ENCODE results near the gene CEACAM3. TPM values are rescaled to one million over a fixed set of nuclear protein-coding genes. Genes with fewer than 3 reads are reported as not detected.

Gene CEACAM3
- total RNA-seq, 4 donors from 2014 or later = 0.42 to 1.3 (median 0.99) TPM

DNA sequence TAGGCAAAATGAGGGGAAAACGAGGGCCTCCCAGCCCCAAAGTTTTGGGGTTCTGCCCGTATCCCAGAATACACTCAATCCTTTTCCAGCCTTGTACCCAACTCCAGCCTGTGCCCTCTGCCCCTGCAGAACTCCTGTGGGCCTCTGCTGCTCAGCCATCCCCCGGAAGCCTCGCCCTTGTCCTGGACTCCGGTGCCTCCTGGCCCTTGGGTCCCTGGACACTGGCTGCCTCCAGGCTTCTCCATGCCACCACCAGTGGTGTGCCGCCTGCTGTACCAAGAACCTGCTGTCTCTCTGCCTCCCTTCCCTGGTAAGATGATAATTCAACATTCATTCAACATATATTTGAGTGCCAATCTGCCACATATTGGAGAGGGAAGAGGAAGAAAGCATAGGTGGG lies 52.3 kb downstream of the CEACAM3 start:
- no peak for DNase-seq
- Histone ChIP-seq H3K27me3 (peaks cover 0 to 53% (median 0%) of the 10 kb centered on the region in 4 donors), H3K4me3 (no peak overlapping the region), H3K9me3 (no peaks in the 10 kb centered on the region), H3K36me3 (no peaks in the 10 kb centered on the region), H3K4me1 (no peaks in the 10 kb centered on the region), H3K27ac (no peak overlapping the region)
- TF ChIP-seq, protein P1, sequence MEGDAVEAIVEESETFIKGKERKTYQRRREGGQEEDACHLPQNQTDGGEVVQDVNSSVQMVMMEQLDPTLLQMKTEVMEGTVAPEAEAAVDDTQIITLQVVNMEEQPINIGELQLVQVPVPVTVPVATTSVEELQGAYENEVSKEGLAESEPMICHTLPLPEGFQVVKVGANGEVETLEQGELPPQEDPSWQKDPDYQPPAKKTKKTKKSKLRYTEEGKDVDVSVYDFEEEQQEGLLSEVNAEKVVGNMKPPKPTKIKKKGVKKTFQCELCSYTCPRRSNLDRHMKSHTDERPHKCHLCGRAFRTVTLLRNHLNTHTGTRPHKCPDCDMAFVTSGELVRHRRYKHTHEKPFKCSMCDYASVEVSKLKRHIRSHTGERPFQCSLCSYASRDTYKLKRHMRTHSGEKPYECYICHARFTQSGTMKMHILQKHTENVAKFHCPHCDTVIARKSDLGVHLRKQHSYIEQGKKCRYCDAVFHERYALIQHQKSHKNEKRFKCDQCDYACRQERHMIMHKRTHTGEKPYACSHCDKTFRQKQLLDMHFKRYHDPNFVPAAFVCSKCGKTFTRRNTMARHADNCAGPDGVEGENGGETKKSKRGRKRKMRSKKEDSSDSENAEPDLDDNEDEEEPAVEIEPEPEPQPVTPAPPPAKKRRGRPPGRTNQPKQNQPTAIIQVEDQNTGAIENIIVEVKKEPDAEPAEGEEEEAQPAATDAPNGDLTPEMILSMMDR (IDR thresholded peaks at IDR 0.05) = no peak
- TF ChIP-seq POLR2A (IDR thresholded peaks at IDR 0.05) = no peak
- intact Hi-C loops (cut with DNase I) = no loop called here
- 90 to 91% methylated on average over 5 to 6 of the region's 6 CpGs for WGBS, 2 donors

DNA sequence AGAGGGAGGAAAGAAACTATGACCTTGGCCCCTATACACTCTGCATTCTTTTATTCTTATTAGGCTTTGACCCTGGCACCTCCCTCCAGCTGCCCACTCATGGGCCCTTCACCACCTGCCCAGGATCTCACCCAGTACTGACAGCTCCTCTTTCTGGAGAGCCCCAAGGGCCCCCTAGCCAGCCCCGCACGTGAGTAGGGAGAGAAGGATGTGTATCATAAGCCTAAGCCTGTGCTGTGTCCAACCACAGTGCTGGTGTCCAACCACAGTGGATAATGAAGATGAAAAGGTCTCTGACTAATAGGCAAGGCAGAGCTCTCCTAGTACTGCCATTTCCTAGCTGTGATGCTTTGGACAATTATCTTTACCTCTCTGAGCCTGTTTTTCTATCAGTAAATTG lies 52.7 kb downstream of the CEACAM3 start:
- no peaks in the 10 kb centered on the region for H3K4me1 ChIP-seq
- intact Hi-C loops (cut with DNase I) = no loop called here
- no peaks in the 10 kb centered on the region for H3K36me3 ChIP-seq
- TF ChIP-seq, protein P1 (IDR thresholded peaks at IDR 0.05) = no peak
- TF ChIP-seq POLR2A (IDR thresholded peaks at IDR 0.05) = no peak
- H3K27ac ChIP-seq = no peak overlapping the region
- DNase-seq = no peak
- 33% methylated on average over 1 of the region's 2 CpGs; no CpG with 5 or more reads in 1 of the 2 donors for WGBS, 2 donors
- no peaks in the 10 kb centered on the region for H3K9me3 ChIP-seq
- H3K27me3 ChIP-seq = peaks cover 0 to 57% (median 0%) of the 10 kb centered on the region in 4 donors
- no peak overlapping the region for H3K4me3 ChIP-seq

DNA sequence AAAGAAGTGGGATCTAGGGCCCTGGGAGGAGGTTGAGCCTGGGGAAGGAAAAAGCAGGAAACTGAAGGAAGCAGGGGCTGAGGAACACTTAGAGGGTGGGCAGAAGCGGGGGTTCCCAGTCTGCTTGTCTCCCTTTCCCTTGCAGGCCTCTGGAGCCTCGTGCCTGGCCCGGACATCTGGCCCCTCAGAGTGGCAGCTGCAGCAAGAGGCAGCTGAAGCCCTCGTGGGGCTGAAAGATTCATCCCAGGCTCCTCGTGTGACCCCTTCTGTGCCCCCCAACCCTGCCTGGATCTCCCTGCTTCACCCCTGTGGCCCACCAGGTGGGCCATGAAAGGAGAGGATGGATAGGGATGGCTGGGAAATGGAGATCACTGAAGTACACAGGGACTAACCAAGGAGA lies 54.0 kb downstream of the CEACAM3 start:
- H3K4me1 ChIP-seq = no peaks in the 10 kb centered on the region
- intact Hi-C loops (cut with DNase I) = no loop called here
- H3K27ac ChIP-seq = no peak overlapping the region
- H3K4me3 ChIP-seq = no peak overlapping the region
- DNase-seq = no peak
- H3K9me3 ChIP-seq = no peaks in the 10 kb centered on the region
- TF ChIP-seq, protein P1 (IDR thresholded peaks at IDR 0.05) = no peak
- no peak for TF ChIP-seq POLR2A (IDR thresholded peaks at IDR 0.05)
- peaks cover 0 to 54% (median 0%) of the 10 kb centered on the region in 4 donors for H3K27me3 ChIP-seq
- H3K36me3 ChIP-seq = no peaks in the 10 kb centered on the region
- 42 to 53% methylated on average over 2 to 5 of the region's 5 CpGs for WGBS, 2 donors

DNA sequence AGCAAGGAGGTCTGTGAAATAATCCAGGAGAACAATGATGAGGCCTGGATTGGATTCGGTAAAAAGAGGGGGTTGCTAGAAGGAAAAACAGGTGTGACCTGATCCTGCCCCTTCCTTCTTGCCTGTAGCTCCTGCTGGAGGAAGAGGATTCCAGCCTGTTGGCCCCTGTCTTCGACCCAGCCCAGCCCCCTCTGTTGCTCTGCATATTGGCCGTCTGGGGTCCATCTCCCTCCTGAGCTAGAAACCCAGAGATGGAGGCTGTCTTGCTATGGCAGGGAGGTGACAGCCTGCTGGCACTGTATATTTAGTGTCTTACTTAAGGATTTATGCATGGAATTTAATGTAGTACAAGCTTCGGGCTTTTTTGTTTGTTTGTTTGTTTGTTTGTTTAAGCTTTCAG lies 55.1 kb downstream of the CEACAM3 start:
- WGBS, 2 donors = 26 to 35% methylated on average over 4 of the region's 4 CpGs
- no peak for DNase-seq
- H3K36me3 ChIP-seq = no peaks in the 10 kb centered on the region
- H3K4me1 ChIP-seq = no peaks in the 10 kb centered on the region
- intact Hi-C loops (cut with DNase I) = no loop called here
- peaks cover 0 to 56% (median 0%) of the 10 kb centered on the region in 4 donors for H3K27me3 ChIP-seq
- H3K4me3 ChIP-seq = no peak overlapping the region
- no peak overlapping the region for H3K27ac ChIP-seq
- H3K9me3 ChIP-seq = no peaks in the 10 kb centered on the region
- TF ChIP-seq POLR2A (IDR thresholded peaks at IDR 0.05) = no peak
- TF ChIP-seq, protein P1 (IDR thresholded peaks at IDR 0.05) = no peak

- 55 to 85% methylated on average over 2 of the region's 2 CpGs for WGBS, 2 donors
Measured at GRCh38 chr19:41853344-41853743, 57.0 kb downstream of the CEACAM3 start.

More at GRCh38 chr19:41853344-41853743, 57.0 kb downstream of the CEACAM3 start:
- Histone ChIP-seq H3K27me3 (peaks cover 0 to 48% (median 0%) of the 10 kb centered on the region in 4 donors), H3K9me3 (no peaks in the 10 kb centered on the region), H3K27ac (no peak overlapping the region), H3K4me3 (no peak overlapping the region), H3K36me3 (no peaks in the 10 kb centered on the region), H3K4me1 (no peaks in the 10 kb centered on the region)
- no peak for DNase-seq
- TF ChIP-seq, protein P1 (IDR thresholded peaks at IDR 0.05) = no peak
- TF ChIP-seq POLR2A (IDR thresholded peaks at IDR 0.05) = no peak
- intact Hi-C loops (cut with DNase I) = no loop called here

Data from esophagus squamous epithelium (tissue), 5 donors.